Activated CD4-positive, alpha-beta T cell treated with anti-CD3 and anti-CD28 coated beads for 36 hours (primary cell): ENCODE results near the gene FLT3LG. TPM values are rescaled to one million over a fixed set of nuclear protein-coding genes. Genes with fewer than 3 reads are reported as not detected.

Experiments used
- ATAC-seq: fragments of 200-7000 bp; cut with Tn5 transposase; one replicate; pipeline ENCODE4 v1.10.0; 2021; ENCODE audit warnings: mild to moderate bottlenecking, moderate library complexity
- CTCF ChIA-PET: fragments of 350-600 bp; sonication (Branson Sonifier 250); formaldehyde crosslinking; loops from one replicate; lab custom pipeline; 2021; ENCODE audit warnings: antibody characterized with exemption; lab: Charles Lee
- POLR2A ChIA-PET: fragments of 350-600 bp; sonication (Branson Sonifier 250); formaldehyde crosslinking; loops from one replicate; lab custom pipeline; 2021; ENCODE audit warnings: antibody characterized with exemption, inconsistent platforms; lab: Charles Lee
- DNase-seq: peaks from one replicate; pipeline ENCODE4 v3.0.0-alpha.2; 2020
- H3K27ac Mint-ChIP-seq: one replicate; pipeline ENCODE4 v1.8.0; 2021; ENCODE audit warnings: mixed read lengths
- H3K27me3 Mint-ChIP-seq: one replicate; pipeline ENCODE4 v1.8.0; 2021; ENCODE audit warnings: mixed read lengths
- H3K36me3 Mint-ChIP-seq: one replicate; pipeline ENCODE4 v1.8.0; 2021; ENCODE audit warnings: low read depth, mixed read lengths
- H3K4me1 Mint-ChIP-seq: one replicate; pipeline ENCODE4 v1.8.0; 2021; ENCODE audit warnings: mixed read lengths
- H3K4me3 Mint-ChIP-seq: one replicate; pipeline ENCODE4 v1.8.0; 2021; ENCODE audit warnings: mild to moderate bottlenecking, moderate library complexity, mixed read lengths
- H3K9me3 Mint-ChIP-seq: one replicate; pipeline ENCODE4 v1.8.0; 2021; ENCODE audit warnings: low read depth, mixed read lengths
- intact Hi-C, 2 experiments: fragments of 100-400 bp; cut with DNase I in 1 of 2; cut with micrococcal nuclease in 1 of 2; formaldehyde crosslinking; loops; one replicate each; pipeline versions ENCODE4 v1.14.2 to v1.15.1; 2022 to 2024; cut with DNase I, micrococcal nuclease
- total RNA-seq, 2 experiments: library from RNA; stranded (reverse); gene quantifications; one replicate each; pipeline ENCODE4 v1.2.3, GENCODE V29; 2021

Gene FLT3LG
- total RNA-seq, 2 experiments from 2014 or later, result 38.6 to 43.2 TPM

DNA sequence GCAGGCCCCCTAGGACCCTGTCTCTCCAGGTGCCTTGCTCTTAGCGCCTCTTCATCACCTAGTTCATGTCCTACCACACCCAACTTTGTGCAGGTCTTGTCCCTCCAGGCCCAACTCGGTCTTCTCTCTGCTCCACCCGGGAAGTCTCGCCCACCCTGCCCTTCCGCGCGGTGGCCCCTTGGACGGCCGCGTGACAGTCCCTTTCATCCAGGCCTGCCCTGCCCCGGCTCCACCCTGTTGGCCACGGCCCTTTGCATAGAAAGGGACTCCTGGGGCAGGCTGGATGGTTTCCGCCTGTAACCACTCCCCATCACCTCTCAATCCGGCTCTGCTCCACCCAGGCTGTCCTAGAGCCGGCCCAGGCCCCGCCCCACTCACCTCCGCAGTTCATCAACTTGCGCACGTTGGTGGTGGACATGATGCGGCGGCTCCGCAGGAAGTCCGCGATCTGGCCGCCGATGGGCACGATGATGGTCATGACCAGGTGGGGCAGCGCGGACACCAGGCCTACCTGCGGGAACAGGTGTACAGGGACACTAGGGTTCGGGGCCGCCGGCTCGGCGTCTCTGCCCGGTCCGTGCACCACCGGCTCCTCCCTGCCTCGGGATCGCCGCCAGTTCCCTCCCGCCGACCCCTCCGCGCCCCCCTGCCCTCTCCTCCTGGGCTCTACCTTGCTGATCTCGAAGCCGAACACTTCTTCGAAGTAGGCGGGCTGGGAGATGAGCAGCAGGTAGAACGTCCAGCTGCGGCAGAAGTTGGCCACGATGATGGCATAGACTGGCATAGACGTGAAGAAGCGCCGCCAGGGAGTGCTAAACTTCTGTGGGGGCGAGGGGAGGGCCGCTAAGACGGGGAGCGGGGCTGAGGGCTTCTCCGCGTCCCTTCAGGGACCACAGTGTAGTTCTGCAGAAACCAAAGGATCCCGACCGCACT is 41.6 kb upstream of the FLT3LG start:
- Mint-ChIP-seq H3K9me3 (no peaks in the 10 kb centered on the region), H3K4me3 (no peak overlapping the region), H3K27ac (no peak overlapping the region), H3K4me1 (peaks cover 31% of the 10 kb centered on the region), H3K36me3 (no peaks in the 10 kb centered on the region), H3K27me3 (peaks cover 74% of the 10 kb centered on the region)
- CTCF ChIA-PET, result no interaction called here
- intact Hi-C loops, result no loop called here
- peak; percentile 48 for ATAC-seq
- POLR2A ChIA-PET, result no interaction called here
- DNase-seq, result peak; percentile 64

DNA sequence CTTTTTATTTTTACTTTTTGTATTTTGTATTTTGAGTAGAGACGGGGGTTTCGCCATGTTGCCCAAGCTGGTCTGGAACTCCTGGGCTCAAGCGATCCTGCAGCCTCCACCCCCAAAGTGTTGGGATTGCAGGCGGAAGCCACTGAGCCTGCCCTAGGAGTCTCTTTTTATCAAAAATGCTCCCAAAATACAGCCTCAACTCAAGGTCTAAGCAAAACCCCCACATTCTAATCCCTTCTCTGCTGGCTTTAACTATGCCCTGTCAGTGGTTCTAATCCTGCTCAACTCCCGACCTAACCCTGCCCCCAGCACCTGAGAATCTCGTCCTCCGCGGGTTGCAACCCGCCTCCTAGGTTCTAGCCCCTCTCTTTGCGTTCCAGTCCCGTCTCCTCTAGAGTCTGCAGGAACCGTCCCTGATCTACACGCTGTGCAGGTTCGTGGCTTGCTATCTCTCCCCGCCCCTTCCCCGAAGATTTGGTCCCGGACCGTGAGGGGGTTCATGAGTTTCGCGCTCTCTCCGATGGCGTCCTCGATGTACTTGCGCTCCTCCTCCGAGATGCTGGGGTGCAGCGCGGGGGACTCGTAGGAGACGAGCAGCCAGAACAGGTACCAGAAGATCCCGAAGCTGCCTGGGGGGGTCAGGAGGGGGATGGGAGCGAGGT is 40.6 kb upstream of the FLT3LG start:
- ChIA-PET POLR2A (no interaction called here), CTCF (no interaction called here)
- intact Hi-C loops, result no loop called here
- no peaks in the 10 kb centered on the region for H3K36me3 Mint-ChIP-seq
- H3K27ac Mint-ChIP-seq, result no peak overlapping the region
- H3K4me3 Mint-ChIP-seq, result no peak overlapping the region
- DNase-seq (no peak), ATAC-seq (no peak)
- no peaks in the 10 kb centered on the region for H3K9me3 Mint-ChIP-seq
- peaks cover 24% of the 10 kb centered on the region for H3K4me1 Mint-ChIP-seq
- H3K27me3 Mint-ChIP-seq, result peaks cover 77% of the 10 kb centered on the region

DNA sequence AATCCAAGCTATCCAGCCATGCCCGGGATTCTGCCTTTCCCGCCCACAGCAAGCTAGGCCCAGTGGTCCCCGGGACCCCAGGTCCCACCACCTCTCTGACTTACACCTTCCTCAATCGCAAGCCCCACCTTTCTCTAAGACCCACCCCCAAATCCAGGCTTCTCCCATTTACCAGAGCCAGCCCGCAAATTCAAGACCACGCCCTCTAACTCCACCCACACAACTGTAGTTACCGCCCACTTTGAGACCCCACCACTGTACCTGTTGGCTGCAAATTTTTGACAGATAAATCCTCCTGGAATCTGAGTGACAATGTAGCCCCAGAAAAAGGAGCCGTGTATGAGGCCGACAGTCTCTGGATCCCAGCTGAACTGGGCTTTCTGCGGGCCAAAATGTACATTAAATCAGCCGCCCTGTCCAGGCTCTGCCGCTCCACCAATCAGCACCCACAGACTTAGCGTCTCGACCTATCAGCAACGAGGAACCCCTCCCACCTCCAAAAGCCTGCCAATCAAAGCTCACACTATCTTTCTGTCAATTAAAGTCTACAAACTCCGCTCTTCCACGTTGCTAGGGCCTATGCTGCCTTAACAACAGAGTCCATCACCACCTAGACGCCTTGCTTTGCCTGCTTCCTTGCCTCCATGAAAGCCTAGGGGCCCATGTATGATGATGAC is 39.0 kb upstream of the FLT3LG start:
- H3K4me3 Mint-ChIP-seq, result no peak overlapping the region
- H3K27me3 Mint-ChIP-seq, result peaks cover 78% of the 10 kb centered on the region
- H3K27ac Mint-ChIP-seq, result no peak overlapping the region
- H3K4me1 Mint-ChIP-seq, result peaks cover 18% of the 10 kb centered on the region
- intact Hi-C loops, result no loop called here
- no peaks in the 10 kb centered on the region for H3K9me3 Mint-ChIP-seq
- ATAC-seq (no peak), DNase-seq (no peak)
- ChIA-PET CTCF (interaction anchor here (0.7 to 1.3 kb wide), 3 partner anchors 13 to 45 kb away, joined by 3 to 6 read pairs (median 4); no protein-coding TSS in a partner anchor), POLR2A (interaction anchor here (1.9 kb wide), 1 partner anchor 9 kb away, joined by 4 read pairs; no protein-coding TSS in a partner anchor)
- H3K36me3 Mint-ChIP-seq, result no peaks in the 10 kb centered on the region

DNA sequence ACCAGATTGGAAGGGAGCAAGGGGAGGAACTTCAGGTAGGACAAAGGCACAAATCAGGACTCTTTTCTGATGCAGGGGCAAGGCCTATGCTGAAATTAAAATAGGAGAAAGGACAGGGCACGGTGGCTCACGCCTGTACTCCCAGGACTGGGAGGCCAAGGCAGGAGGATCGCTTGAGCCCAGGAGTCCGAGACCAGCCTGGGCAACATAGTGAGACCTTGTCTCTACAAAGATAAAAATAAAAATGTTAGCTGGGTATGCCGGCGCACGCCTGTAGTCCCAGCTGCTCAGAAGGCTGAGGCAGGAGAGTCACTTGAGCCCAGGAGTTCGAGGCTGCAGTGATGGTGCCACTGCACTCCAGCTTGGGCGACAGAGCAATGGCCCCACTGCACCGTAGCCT is 38.3 kb upstream of the FLT3LG start:
- ATAC-seq, result no peak
- CTCF ChIA-PET, result interaction anchor here (0.7 to 1.3 kb wide), 3 partner anchors 10 to 46 kb away, joined by 3 to 6 read pairs (median 3); partner anchors contain the start of gene GFY
- no peaks in the 10 kb centered on the region for H3K36me3 Mint-ChIP-seq
- intact Hi-C loops, result no loop called here
- H3K9me3 Mint-ChIP-seq, result no peaks in the 10 kb centered on the region
- H3K27me3 Mint-ChIP-seq, result peaks cover 79% of the 10 kb centered on the region
- POLR2A ChIA-PET, result interaction anchor here (1.9 kb wide), 1 partner anchor 9 kb away, joined by 4 read pairs; no protein-coding TSS in a partner anchor
- peaks cover 20% of the 10 kb centered on the region for H3K4me1 Mint-ChIP-seq
- no peak overlapping the region for H3K27ac Mint-ChIP-seq
- DNase-seq, result no peak
- no peak overlapping the region for H3K4me3 Mint-ChIP-seq

DNA sequence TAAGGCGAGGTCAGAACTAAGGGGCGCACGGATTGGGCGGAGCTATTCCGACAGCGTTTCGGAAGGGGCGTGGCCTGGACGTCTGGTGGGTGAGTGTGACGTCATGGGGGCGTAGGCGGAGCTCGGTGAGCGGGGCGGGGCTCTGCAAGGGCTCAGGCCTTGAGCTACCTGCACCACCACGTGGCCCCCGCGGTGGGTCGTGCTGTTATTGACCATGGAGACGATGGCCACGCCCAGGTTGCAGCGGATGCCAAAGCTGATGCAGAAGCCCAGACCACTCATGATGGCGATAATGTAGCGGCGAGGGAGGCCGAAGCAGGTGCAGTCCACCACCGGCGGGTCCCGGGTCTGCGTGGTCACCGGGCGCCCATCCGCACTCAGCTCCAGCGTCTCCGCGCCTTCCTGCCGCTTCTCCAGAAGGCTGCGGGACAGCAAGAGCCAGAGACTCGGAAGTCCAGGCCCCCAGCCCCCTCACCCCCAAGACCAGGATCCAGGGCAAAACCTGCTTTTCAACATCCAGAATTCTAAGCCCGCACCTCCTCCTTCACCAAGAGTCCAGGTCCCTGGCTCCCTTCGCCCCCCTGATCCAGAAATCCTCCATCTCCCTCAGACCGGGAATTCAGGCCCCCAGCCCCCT is 37.5 kb upstream of the FLT3LG start:
- ChIA-PET CTCF (interaction anchor here (0.6 to 1.0 kb wide), 2 partner anchors 11 to 1964 kb away, joined by 3 read pairs; partner anchors contain the start of gene GFY), POLR2A (interaction anchor here (1.9 kb wide), 1 partner anchor 10 kb away, joined by 4 read pairs; no protein-coding TSS in a partner anchor)
- Mint-ChIP-seq H3K27ac (no peak overlapping the region), H3K27me3 (peaks cover 78% of the 10 kb centered on the region), H3K9me3 (no peaks in the 10 kb centered on the region), H3K4me1 (peaks cover 24% of the 10 kb centered on the region), H3K4me3 (peak overlapping the region; percentile 4), H3K36me3 (no peaks in the 10 kb centered on the region)
- intact Hi-C loops, result no loop called here
- peak; percentile 89 for DNase-seq
- peak; percentile 54 for ATAC-seq

DNA sequence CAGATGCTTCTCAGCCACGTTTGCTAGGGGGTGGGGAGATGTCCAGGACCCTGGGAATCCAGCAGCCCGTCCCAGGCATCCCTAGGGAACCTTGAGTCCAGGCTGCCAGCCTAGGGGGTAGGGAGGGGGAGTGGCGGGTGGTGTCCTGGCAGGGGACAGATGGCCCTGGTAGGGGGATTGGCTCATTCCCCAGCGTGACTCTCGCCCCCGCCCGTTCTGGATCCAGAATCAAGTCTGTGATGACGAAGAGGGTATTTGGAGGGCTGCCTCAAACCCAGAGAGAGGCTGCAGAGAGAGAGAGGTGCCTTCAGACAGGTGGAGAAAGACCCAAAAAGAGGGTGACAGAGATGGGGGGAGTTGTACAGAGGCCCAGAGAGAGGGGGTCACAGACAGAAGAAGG is 36.8 kb upstream of the FLT3LG start:
- ChIA-PET POLR2A (interaction anchor here (1.9 kb wide), 1 partner anchor 11 kb away, joined by 4 read pairs; no protein-coding TSS in a partner anchor), CTCF (no interaction called here)
- Mint-ChIP-seq H3K4me1 (peaks cover 28% of the 10 kb centered on the region), H3K9me3 (no peaks in the 10 kb centered on the region), H3K27ac (no peak overlapping the region), H3K27me3 (peaks cover 81% of the 10 kb centered on the region), H3K36me3 (no peaks in the 10 kb centered on the region), H3K4me3 (no peak overlapping the region)
- ATAC-seq, result no peak
- intact Hi-C loops, result no loop called here
- DNase-seq, result no peak

DNA sequence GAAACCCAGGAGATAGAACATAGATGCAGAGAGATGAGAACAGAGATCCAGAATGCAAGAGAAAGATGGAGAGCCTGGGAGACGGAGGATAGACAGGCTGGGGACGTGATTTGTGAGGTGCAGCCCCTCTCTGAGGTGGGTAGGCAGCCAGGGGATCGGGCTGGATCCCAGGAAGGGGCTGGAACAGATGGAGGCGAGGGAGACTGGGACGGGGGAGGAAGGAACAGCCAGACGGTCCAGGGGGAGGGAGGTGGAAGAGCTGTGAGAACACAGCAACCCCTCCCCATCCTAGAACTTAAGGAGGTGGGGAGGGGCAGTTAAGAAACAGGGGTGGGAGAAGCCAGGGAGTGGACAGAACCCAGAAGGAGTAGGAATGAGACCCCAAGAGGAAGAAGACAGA is 35.8 kb upstream of the FLT3LG start:
- Mint-ChIP-seq H3K27me3 (peaks cover 79% of the 10 kb centered on the region), H3K27ac (no peak overlapping the region), H3K4me3 (no peak overlapping the region), H3K36me3 (no peaks in the 10 kb centered on the region), H3K4me1 (peaks cover 31% of the 10 kb centered on the region), H3K9me3 (no peaks in the 10 kb centered on the region)
- intact Hi-C loops, result no loop called here
- no peak for DNase-seq
- CTCF ChIA-PET, result no interaction called here
- POLR2A ChIA-PET, result no interaction called here
- no peak for ATAC-seq

DNA sequence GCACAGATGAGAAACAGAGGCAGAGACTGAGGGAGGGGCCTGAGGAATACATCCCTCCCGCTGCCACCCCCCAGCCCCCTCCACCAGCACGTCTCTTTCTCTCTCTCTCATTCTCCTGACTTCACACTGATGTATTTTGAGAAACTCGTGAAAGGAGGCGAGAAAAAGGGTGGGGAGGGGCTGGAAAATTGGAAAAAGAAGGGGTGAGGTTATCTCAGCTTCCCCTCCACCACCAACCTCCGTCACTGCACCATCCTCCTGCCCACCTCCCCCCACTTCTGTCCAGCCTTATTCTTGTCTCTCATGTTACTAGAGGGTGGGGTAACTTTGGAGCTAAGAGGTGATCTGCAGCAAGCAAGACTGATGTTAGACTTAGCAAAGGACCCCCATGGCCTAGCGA is 34.2 kb upstream of the FLT3LG start:
- H3K9me3 Mint-ChIP-seq, result no peaks in the 10 kb centered on the region
- intact Hi-C loops, result loop anchor here in 1 of 2 experiments (5.0 kb wide), 1 partner anchor 33 kb away; no protein-coding TSS in a partner anchor
- ATAC-seq, result no peak
- DNase-seq, result no peak
- H3K4me3 Mint-ChIP-seq, result no peak overlapping the region
- ChIA-PET POLR2A (no interaction called here), CTCF (interaction anchor here (0.6 to 1.5 kb wide), 4 partner anchors 10 to 297 kb away, joined by 3 to 4 read pairs (median 4); no protein-coding TSS in a partner anchor)
- peaks cover 70% of the 10 kb centered on the region for H3K27me3 Mint-ChIP-seq
- H3K36me3 Mint-ChIP-seq, result no peaks in the 10 kb centered on the region
- peaks cover 32% of the 10 kb centered on the region for H3K4me1 Mint-ChIP-seq
- no peak overlapping the region for H3K27ac Mint-ChIP-seq

DNA sequence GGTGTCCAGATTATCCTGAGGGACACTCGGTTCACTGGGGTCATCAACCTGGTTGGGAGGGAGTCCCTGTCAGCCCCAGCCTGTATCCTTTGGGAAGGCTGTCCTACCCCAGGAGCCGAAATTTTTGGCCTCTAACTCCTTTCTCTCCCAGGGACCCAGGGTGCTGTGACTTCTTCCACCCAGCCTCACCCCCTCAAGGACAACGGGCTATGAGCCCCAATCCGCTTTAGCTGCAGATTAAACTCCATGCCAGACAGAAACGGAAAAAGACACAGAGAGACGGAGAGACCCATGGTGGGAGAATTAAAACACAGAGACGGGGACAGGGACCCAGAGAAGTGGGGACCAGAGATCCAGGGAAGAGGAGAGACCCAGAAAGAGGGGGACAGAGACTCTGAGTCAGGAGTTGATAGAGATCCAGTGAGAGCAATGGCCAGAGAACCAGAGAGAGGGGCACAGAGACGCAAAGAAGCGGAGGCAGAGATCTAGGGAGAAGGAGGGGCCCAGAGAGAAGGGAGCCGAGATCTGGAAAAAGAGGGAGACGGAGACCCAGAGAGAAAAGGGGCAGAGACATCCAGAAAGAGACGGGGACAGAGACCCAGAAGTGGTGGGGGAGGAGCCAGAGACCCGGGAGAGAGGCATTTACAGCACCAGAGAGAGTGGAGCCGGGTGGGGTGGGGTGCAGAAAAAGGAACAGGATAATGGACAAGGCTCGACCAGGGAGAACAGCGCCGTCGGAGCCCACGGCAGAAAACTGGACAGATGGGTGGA is 33.4 kb upstream of the FLT3LG start:
- Mint-ChIP-seq H3K27me3 (peaks cover 63% of the 10 kb centered on the region), H3K4me1 (peaks cover 36% of the 10 kb centered on the region), H3K27ac (no peak overlapping the region), H3K9me3 (no peaks in the 10 kb centered on the region), H3K4me3 (peak overlapping the region; percentile 7), H3K36me3 (no peaks in the 10 kb centered on the region)
- DNase-seq (no peak), ATAC-seq (no peak)
- ChIA-PET CTCF (interaction anchor here (0.6 to 1.5 kb wide), 3 partner anchors 11 to 134 kb away, joined by 3 to 4 read pairs (median 4); no protein-coding TSS in a partner anchor), POLR2A (no interaction called here)
- intact Hi-C loops, result loop anchor here in 1 of 2 experiments (5.0 kb wide), 1 partner anchor 33 kb away; no protein-coding TSS in a partner anchor
